ENCODE data around the gene TMEM60.

- TF ChIP-seq CTCF (conservative IDR thresholded peaks at IDR 0.05; ENCODE audit: low read length) (no peak), EZH2phosphoT487 (IDR thresholded peaks at IDR 0.05; ENCODE audit: borderline replicate concordance, low read depth, low read length) (no peak)
These were observed 11.5 kb downstream of the TMEM60 start for GRCh38 chr7:77786741-77787140.

Data from OCI-LY7 (cell line).